Stimulated activated CD8-positive, alpha-beta memory T cell treated with anti-CD3 and anti-CD28 coated beads, Interleukin-4, amount 100 ng/mL, for 24 hours (primary cell): ENCODE results near the gene CHFR.
"Not testable (repeated sequence)": the region's sequence is repeated elsewhere in the genome, so short reads cannot be mapped to it uniquely, and the experiment has no call there.

Experiments
- DNase-seq: peaks from one replicate; pipeline ENCODE4 v3.0.0-alpha.2; 2020; ENCODE audit warnings: low read depth

CHFR gene

DNA sequence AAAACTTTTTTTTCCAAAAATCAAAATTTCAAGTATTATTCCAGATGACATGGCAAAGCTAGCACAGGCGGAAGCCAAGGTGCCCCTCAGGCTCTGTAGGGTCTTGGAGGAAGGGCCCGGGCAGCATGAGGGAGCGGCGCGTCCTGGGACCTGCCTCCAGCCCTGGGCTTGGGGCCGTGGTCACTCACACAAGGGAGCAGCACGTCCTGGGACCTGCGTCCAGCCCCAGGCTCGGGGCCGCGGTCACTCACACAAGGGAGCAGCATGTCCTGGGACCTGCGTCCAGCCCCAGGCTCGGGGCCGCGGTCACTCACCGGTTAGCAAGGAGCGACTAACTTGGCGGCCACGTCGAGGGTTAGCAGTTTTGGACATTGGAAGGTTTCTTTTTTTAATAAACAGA, 46.9 kb downstream of the CHFR start:
- no peak for DNase-seq

DNA sequence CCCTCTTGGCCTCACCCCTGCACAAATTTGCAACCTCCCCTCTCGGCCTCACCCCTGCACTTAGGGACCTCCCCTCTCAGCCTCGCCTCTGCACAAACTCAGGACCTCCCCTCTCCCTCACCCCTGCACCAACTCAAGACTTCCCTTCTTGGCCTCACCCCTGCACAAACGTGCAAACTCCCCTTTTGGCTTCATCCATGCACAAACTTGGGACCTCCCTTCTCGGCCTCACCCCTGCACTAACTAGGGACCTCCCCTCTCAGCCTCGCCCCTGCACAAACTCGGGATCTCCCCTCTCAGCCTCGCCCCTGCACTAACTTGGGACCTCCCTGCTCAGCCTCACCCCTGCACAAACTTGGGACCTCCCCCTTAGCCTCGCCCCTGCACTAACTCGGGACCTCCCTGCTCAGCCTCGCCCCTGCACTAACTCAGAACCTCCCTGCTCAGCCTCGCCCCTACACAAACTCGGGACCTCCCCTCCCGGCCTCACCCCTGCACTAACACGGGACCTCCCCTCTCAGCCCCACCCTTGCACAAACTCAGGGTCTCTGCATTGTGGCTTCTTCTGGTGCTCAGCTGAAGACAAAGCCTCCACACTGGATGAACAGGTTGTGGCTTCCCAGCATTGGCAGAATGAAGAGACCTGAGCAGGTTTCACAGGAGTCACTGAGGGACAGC, 47.7 kb downstream of the CHFR start:
- no peak for DNase-seq

DNA sequence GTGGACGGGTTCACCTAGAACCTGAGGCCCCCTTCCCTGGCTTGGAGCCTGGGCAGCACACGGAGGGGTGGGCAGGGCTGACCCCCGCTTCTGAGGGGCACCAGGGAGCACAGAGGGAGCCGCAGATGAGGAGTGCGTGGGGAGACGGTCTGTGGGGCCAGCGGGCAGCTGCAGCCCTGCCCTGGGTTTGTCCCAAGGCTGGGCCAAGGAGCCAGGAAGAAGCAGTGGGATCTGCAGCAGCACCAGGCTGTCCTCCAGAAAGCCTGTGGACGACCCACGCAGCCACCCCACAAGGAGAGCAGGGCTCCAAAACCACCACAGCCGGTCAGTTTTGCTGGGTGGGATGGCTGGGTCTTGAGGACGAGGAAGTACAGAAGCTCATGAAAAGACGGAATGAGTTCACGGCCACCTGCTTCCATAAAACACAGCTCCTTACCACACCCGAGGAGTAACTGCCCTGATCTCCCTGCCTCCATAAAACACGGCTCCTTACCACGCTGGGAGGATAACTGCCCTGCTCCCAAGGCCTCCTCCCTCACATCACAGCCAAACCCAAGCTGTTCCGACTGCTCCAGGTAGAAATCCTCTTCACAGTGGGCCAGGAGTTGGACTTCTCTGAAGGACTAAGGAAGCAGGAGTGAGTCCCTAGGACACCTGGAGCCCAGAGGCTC, 48.9 kb downstream of the CHFR start:
- DNase-seq = no peak

DNA sequence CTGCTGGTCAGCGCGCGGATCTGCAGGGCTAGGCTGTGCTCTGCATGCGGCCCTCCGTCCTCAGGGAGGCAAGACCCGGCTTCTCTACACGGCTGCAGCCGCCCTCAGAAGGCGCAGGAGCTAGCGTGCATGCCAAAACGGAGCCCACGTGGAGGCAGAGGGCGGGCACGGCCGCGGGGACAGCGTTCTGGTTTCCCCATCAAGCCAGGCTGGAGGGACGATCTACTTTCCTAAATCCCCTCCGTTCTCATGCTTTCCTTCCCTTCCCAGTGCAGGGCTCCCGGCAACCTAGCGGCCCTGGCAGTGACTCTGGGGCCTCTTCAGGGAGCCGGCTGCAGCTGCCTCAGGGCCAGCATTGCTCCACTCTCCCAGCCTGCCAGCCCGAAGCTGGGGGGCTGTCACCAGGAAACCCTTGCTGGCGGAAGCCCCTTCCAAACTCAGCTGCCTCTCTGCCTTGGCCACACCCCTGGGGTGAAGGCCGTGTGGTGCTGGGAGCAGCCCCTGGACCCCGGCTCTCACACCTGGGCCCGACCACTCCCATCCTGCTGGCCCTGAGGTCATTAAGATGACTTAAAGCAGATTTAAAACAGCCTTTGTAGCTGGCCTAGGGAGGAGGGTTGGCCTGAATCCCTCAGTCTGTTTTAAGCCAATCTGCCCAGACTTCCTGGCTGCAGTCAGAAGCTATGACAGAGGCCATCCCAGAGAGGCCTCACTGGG, 49.6 kb downstream of the CHFR start:
- no peak for DNase-seq

DNA sequence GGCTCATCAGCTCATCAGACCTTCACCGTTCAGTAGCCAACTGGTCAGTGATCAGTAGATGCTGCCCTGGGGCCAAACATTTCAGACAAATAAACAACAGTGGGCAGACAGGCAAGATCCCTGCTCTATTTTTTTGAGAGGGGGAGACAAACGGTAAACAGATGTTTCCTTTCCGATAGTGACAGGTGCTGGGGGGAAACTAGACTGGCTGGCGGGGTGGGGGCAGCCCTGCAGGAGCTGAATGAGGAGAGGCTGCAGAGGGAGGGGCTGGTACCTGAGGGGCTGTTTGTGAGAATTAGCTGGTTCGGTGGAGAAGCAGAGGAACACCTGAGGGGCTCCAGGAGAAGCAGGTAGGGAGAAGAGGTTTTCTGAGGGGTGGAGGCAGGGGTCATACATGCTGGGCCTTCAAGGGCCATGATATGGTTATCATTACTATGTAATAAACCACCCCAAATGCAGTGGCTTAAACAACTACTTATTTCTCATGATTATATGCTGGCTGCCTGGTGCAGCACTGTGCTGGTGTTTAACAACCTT, 50.5 kb downstream of the CHFR start:
- DNase-seq = no peak

DNA sequence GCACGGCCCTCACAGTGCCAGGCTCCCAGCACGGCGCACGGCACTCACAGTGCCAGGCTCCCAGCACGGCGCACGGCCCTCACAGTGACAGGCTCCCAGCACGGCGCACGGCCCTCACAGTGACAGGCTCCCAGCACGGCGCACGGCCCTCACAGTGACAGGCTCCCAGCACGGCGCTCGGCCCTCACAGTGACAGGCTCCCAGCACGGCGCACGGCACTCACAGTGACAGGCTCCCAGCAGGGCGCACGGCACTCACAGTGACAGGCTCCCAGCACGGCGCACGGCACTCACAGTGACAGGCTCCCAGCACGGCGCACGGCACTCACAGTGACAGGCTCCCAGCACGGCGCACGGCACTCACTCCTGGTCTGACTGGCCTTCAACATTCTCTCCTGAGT, 51.2 kb downstream of the CHFR start:
- not testable (repeated sequence) for DNase-seq

DNA sequence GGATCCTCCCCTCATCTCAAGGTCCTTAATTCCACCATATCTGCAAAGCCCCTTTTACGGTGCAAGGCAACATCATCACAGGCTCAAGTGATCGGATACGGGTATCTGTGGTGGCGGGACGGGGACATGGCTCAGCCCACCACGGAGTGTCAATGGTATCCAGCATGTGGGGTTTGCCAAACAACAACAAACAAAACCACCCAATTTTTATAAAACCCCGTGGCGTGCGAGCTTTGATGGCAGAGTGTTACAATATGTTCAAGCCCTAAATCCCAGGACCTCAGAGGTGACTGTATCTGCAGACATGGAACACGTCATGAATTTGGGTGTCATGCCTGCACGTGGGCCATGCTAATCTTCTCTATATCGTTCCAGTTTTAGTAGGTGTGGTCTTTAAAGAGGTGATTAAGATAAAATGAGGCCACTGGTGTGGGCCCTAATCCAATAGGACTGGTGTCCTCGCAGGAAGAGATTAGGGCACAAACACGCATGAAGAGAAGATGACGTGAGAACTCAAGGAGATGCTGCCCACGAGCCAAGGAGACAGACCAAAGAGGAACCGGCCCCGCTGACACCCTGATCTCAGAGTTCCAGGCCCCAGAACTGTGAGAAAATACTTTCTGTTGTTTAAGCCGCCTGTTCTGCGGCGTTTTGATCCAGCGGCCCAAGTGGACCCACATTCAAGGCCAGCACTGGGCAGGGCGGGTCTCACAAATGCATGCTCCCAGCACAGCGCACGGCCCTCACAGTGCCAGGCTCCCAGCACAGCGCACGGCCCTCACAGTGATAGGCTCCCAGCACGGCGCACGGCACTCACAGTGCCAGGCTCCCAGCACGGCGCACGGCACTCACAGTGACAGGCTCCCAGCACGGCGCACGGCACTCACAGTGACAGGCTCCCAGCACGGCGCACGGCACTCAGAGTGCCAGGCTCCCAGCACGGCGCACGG, 52.1 kb downstream of the CHFR start:
- no peak for DNase-seq

DNA sequence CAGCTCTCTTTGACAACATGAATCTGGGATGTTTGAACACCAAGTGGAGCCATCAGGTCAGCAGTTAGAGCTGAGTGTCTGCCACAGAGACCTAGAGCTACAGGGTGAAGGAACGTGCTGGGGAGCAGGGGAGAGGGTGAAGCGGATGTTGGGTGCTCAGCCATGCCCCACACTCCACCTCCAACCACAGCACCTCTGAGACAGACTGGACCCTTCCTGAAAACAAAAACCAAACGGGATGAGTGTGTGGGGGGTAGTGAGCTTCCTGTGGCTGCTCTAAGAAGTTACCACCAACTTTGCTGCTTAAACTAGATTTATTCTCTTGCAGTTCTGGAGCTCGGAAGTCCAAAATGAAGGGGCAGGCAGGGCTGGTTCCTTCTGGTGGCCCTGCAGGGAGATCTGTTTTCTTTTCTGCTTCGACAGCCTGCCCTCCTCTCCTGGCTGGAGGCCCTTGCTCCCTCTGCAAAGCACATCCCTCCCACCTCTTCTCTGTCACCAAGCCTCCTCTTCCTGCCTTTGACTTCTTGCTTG, 53.2 kb downstream of the CHFR start:
- no peak for DNase-seq

DNA sequence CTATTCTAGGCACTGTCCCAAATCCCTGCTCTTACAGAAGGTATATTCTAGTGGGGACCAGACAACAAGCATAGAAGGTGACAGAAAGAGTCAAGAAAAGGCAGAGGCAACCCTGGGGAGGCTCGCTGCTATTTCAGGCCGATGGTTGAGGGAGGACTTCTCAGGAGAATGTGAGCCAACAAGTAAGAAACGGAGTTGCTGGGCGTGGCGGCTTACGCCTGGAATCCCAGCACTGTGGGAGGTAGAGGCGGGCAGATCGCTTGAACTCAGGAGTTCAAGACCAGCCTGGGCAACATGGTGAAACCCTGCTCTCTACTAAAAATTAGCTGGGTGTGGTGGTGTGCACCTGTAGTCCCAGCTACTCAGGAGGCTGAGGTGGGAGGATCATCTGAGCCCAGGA, 54.1 kb downstream of the CHFR start:
- no peak for DNase-seq

DNA sequence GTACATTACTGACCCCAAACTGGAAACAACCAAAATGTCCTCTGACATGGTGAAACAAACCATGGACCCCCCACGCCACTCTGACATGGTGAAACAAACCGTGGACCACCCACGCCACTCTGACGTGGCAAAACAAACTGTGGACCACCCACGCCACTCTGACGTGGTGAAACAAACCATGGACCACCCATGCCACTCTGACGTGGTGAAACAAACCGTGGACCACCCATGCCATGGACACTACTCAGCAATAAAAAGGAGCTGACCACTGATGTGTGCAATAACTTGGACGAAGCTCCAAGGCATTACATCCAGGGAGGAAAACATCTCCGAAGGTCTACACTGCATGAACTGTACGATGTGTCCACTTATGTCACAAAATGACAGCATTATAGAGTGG, 55.6 kb downstream of the CHFR start:
- DNase-seq = no peak

DNA sequence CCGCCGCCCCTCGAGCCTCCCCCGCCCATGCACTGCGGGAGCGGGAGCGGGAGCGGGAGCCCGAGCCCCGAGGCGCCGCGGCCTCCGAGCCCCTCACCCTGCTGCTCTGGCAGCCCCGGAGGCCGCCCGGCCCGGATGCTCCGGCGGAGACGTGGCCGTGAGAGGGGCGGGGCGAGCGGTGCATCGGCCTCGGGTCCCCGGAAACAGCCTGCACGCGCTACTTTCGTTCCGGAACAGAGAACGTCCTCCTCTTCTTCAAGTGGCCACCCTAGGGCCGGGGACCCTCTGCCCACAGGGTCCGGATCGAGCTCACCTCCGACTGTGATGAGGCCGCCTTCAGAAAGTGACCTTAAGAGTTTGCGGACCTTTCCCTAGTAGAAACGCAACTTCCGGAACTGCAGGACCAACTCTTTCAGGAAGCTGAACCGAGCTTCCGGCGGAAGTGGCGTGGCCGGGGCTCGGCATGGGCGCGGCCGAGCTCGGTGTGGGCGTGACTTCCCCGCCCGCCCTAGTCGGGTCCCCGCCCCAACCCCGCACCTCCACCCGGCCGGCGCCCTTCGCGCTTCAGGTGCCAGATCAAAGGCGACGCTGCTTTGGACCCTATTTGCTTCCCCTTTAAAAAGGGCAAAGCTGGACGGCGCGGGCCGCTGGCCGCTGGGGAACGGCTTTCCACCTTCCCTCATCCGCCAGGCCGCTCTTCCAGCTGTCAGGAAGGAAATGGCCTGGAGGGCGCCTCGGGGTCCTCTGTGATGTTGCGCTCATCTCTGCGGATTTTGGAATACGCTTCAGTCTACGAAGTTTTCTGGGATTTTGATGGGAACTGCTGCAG, 58.5 kb downstream of the CHFR start, which contains the start of gene GOLGA3:
TSS of gene GOLGA3 (minus strand) at position 164 of the 829 bp plus-strand sequence. CDS start 6,741 bp downstream, outside the sequence.
- DNase-seq = peak; percentile 91

DNA sequence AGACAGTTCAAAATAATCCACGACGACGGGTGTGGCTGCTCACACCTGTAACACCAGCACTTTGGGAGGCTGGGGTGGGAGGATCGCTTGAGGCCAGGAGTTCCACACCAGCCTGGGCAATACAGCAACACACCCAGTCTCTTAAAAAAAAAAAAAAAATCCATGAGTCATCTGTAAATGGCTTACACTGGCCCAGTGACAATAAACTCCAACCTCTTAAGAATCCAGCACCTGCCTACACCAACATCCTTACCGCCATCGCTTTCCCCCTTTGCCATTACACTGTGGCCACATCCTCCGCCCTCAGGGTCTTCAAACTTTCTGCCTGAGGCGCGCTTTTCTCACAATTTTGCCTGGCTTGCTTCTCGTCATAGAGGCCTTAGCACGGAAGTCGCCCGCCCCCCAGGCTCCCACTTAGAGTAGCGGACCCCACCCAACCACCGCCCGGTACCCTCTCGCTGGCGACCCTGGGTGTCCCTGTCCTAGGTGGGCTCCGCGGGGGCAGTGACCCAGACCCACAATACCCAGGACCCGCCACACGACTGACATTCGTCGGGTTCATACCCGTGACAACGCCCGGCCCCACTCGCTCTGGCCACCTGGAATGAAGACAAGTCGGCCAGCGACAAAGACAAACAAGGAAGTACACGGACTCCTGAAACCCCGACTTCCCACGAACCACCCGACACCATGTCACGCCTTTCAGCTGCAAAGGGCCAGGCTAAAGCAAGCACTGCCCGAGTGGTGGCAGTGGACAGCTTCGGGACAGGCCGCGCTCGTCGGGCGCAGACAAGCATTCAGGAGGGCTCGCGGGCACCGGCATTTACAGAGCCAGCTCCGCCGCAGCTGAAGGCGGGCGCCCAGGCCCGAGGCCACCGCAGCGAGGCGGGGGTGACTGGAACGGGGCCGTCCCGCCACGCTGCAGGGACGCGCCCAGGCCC, 59.4 kb downstream of the CHFR start:
- no peak for DNase-seq

DNA sequence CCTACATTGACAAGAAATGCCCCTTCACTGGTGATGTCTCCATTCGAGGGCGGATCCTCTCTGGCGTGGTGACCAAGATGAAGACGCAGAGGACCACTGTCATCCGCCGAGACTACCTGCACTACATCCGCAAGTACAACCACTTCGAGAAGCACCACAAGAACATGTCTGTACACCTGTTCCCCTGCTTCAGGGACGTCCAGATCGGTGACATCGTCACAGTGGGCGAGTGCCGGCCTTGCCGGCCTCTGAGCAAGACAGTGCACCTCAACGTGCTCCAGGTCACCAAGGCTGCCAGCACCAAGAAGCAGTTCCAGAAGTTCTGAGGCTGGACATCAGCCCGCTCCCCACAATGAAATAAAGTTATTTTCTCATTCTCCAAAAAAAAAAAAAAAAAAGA, 61.5 kb downstream of the CHFR start:
- no peak for DNase-seq

DNA sequence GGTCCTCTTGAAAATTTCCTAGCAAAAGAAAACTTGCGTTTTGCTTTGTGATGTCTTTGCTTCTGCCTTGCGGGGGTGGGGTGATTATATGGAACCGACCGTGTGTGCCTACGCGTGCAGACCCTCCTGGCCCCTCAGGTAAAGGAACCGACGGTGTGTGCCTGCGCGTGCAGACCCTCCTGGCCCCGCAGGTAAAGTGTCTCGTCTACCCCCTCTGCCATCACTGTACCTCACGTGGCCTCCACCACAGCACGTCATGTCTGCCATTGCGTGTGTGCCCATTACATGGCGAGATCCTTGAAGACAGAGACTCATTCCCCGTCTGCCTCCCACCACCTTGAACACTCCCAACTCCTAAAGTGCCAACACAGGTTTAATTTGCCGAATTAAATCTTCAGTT, 62.3 kb downstream of the CHFR start:
- no peak for DNase-seq

DNA sequence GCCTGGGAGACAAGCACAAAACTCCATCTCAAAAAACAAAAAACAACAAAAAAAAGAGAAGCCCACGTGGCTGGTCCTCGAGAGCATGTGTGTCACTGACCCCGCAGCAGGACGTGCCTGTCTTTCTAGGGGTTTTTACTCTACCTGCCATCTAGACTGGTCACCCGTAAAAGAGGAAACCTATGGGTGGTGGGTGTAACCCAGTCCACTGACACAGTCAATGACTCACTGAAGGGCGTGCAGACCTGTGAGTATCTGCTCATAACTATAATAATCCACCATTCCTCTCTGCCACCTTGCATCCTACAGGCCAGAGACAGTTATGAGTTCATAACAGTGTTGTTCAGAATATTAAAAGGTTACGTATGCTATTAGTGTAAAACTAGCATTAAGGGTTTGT, 63.4 kb downstream of the CHFR start:
- no peak for DNase-seq

DNA sequence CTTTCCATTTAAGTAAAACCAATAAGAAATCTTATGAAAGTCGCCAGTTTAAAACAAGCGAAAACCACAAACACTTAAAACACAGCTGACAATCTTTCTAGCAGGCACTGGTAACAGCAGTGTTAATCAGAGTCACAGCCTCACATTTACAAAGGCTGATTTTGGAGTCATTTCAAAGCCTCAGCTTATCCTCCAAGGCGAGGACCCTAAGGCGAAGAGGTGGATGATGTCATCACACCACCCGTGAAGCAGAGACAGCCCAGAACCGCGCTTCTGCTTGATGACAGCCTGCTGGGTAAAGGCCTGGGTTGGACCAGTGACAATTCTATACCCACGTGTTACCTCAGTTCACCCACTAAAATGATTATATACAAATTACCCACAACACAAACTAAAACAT, 68.8 kb downstream of the CHFR start:
- no peak for DNase-seq

DNA sequence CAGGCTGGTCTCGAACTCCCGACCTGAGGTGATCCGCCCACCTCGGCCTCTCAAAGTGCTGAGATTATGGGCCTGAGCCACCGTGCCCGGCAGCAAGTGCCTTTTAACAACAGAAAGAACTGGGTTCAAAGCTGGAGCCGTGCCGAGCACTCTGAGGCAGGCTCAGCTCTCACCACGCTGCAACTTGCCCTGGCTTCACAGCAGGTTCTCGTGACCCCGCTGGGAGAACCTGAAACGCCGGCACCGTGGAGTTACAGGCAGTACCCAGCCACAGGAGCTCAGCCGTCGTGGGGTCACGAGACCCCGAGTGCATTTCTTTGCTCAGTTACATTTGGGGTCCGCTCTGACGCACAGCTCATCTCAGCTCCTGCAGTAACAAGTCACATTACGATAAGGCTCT, 73.2 kb downstream of the CHFR start:
- DNase-seq = no peak

DNA sequence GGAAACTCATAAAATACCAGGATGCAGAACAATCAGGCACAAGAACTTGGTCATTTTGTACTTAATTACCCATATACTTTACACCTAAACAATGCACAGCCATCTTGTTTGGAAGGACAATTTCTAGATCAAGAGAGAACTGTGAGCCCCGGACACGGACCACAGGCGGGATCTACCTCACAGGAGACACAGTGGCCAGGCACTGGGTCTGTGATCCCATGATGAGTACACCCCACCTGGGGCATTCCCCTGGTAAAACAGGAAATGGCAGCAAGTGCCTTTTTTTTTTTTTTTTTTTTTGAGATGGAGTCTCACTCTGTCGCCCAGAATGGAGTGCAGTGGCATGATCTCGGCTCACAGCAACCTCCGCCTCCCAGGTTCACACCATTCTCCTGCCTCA, 74.0 kb downstream of the CHFR start:
- DNase-seq = no peak

DNA sequence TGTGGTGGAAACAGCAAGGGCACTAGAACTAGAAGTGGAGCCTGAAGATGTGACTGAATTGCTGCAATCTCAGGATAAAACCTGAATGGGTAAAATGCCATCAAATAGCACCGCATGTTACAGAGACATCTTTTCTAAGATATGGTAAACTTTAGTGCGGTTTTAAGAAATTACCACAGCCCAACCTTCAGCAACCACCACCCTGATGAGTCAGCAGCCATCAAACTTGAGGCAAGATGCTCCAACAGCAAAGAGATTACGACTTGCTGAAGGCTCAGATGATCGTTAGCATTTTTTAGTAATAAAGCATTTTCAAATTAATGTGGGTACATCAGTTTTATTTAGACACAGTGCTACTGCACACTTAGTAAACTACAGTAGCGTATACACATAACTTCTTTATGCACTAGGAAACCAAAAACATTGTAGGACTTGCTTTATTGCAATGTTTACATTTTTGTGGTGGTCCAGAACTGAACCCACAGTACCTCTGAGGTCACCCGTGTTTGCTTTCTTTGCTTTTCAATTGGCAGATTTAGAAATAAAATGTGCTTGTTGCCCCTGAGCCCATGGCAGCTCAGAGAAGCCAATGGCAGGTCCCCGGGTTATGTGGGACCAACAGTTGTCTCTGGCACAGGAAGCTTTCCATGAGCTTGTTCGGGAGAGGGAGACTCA, 74.6 kb downstream of the CHFR start:
- no peak for DNase-seq
